Panc1 (cell line): ENCODE measurements around the gene AHI1. TPM values are rescaled to one million over a fixed set of nuclear protein-coding genes. Genes with fewer than 3 reads are reported as not detected.

ENCODE experiments used
- ATAC-seq: fragments of 200-7000 bp; cut with Tn5 transposase; 2 replicates; pipeline ENCODE4 v1.9.1; 2020; ENCODE audit warnings: mild to moderate bottlenecking, moderate library complexity
- BruUV-seq: library from RNA; stranded (reverse); fragments of 400-500 nt; replicated peaks from 2 replicates; lab custom pipeline; 2021; lab: Mats Ljungman, UMichigan
- CTCF ChIA-PET: fragments of 300-600 bp; sonication (Branson Sonifier 250); formaldehyde crosslinking; loops from one replicate; lab custom pipeline; 2022; ENCODE audit warnings: antibody characterized with exemption; lab: Charles Lee
- POLR2A ChIA-PET: fragments of 300-600 bp; sonication (Branson Sonifier 250); formaldehyde crosslinking; loops from one replicate; lab custom pipeline; 2022; ENCODE audit warnings: antibody characterized with exemption; lab: Charles Lee
- DNase-seq: peaks from one replicate; pipeline ENCODE4 v3.0.0-alpha.2; 2010; ENCODE audit warnings: low read depth, low spot score
- H3K27ac ChIP-seq: 2 replicates; pipeline ENCODE4 v1.5.1; 2011; ENCODE audit warnings: mild to moderate bottlenecking, low read length, inconsistent platforms
- H3K27me3 ChIP-seq: fragments of 200-500 bp; sonication (Bioruptor generic); 2 replicates; pipeline ENCODE4 v1.6.0; 2014; ENCODE audit warnings: low read length, inconsistent platforms; ENCODE audit not compliant: control insufficient read depth, insufficient read depth
- H3K36me3 ChIP-seq: fragments of 200-500 bp; sonication (Bioruptor generic); 2 replicates; pipeline ENCODE4 v1.5.1; 2014; ENCODE audit warnings: inconsistent platforms, mild to moderate bottlenecking, low read length, moderate library complexity; ENCODE audit not compliant: control insufficient read depth, insufficient read depth
- H3K4me1 ChIP-seq: 2 replicates; pipeline ENCODE4 v1.5.1; 2011; ENCODE audit warnings: inconsistent platforms, mild to moderate bottlenecking, low read length, moderate library complexity; ENCODE audit not compliant: control insufficient read depth, insufficient read depth
- H3K4me3 ChIP-seq, 2 experiments: 2 replicates each; pipeline ENCODE4 v1.5.1; 2011 to 2012; ENCODE audit warnings: low read depth in 2 of 2, low read length in 2 of 2, mild to moderate bottlenecking in 2 of 2, inconsistent platforms in 1 of 2, moderate library complexity in 1 of 2
- H3K9me3 ChIP-seq: fragments of 200-500 bp; sonication (Bioruptor generic); 2 replicates; pipeline ENCODE4 v1.5.1; 2014; ENCODE audit warnings: low read depth, mild to moderate bottlenecking, inconsistent platforms, low read length, moderate library complexity; ENCODE audit not compliant: control insufficient read depth, insufficient read depth
- POLR2AphosphoS5 ChIP-seq: IDR thresholded peaks from 2 replicates; pipeline ENCODE4 v1.6.1; 2012; ENCODE audit warnings: mild to moderate bottlenecking, low read depth, low read length, moderate library complexity
- SIN3A ChIP-seq: IDR thresholded peaks from 2 replicates; pipeline ENCODE4 v1.6.1; 2012; ENCODE audit warnings: low read depth, mild to moderate bottlenecking, low read length, moderate library complexity, borderline replicate concordance; ENCODE audit not compliant: insufficient read depth
- TCF7L2 ChIP-seq: IDR thresholded peaks from 2 replicates; pipeline ENCODE4 v1.6.1; 2011; ENCODE audit warnings: mild to moderate bottlenecking, low read depth, low read length, inconsistent platforms
- in situ Hi-C: cut with HindIII; loops from 2 replicates; pipeline ENCODE4 v1.10.0; 2016; ENCODE audit warnings: low sequenced_read_pairs, low pct_unique_long_range_greater_than_20kb
- intact Hi-C: fragments of 100-400 bp; cut with micrococcal nuclease; formaldehyde crosslinking; loops from one replicate; pipeline ENCODE4 v1.10.0; 2022; ENCODE audit not compliant: unreplicated experiment
- total RNA-seq: library from RNA; stranded (reverse); gene quantifications from one replicate; pipeline ENCODE4 v1.2.1, GENCODE V29; 2021; ENCODE audit not compliant: unreplicated experiment
- TF ChIP-seq, protein P1 (sequence below), 2 experiments: IDR thresholded peaks; 2 replicates each; pipeline ENCODE4 v1.6.1; 2011 to 2012; ENCODE audit warnings: low read depth in 2 of 2, control low read depth in 1 of 2, low read length in 1 of 2, mild to moderate bottlenecking in 1 of 2, moderate library complexity in 1 of 2; ENCODE audit not compliant: insufficient read depth in 1 of 2
- TF ChIP-seq, protein P2 (sequence below): fragments of 450-650 bp; IDR thresholded peaks from 2 replicates; pipeline ENCODE4 v1.5.1; 2017; ENCODE audit warnings: mild to moderate bottlenecking

The AHI1 gene
- total RNA-seq, 1 experiment from 2014 or later: 22.3 TPM

GRCh38 chr6:135306166-135306565 lies 191.4 kb downstream of the AHI1 start:
- no peak overlapping the region for H3K27ac ChIP-seq
- ATAC-seq (no peak), DNase-seq (no peak)
- intact Hi-C loops: no loop called here
- no peaks in the 10 kb centered on the region for H3K9me3 ChIP-seq
- in situ Hi-C loops: no loop called here
- no peak overlapping the region for H3K4me3 ChIP-seq
- H3K36me3 ChIP-seq: no peaks in the 10 kb centered on the region; the same call in 1 of the 2 replicates
- ChIA-PET CTCF (no interaction called here), POLR2A (no interaction called here)
- no TSS peak for BruUV-seq
- no peaks in the 10 kb centered on the region for H3K4me1 ChIP-seq
- TF ChIP-seq, protein P1, sequence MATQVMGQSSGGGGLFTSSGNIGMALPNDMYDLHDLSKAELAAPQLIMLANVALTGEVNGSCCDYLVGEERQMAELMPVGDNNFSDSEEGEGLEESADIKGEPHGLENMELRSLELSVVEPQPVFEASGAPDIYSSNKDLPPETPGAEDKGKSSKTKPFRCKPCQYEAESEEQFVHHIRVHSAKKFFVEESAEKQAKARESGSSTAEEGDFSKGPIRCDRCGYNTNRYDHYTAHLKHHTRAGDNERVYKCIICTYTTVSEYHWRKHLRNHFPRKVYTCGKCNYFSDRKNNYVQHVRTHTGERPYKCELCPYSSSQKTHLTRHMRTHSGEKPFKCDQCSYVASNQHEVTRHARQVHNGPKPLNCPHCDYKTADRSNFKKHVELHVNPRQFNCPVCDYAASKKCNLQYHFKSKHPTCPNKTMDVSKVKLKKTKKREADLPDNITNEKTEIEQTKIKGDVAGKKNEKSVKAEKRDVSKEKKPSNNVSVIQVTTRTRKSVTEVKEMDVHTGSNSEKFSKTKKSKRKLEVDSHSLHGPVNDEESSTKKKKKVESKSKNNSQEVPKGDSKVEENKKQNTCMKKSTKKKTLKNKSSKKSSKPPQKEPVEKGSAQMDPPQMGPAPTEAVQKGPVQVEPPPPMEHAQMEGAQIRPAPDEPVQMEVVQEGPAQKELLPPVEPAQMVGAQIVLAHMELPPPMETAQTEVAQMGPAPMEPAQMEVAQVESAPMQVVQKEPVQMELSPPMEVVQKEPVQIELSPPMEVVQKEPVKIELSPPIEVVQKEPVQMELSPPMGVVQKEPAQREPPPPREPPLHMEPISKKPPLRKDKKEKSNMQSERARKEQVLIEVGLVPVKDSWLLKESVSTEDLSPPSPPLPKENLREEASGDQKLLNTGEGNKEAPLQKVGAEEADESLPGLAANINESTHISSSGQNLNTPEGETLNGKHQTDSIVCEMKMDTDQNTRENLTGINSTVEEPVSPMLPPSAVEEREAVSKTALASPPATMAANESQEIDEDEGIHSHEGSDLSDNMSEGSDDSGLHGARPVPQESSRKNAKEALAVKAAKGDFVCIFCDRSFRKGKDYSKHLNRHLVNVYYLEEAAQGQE (IDR thresholded peaks at IDR 0.05; ENCODE audit: insufficient read depth in 1 of 2, low read depth in 2 of 2, low read length in 1 of 2): no peak
- no peak for TF ChIP-seq SIN3A
- TF ChIP-seq POLR2AphosphoS5: no peak
- TF ChIP-seq, protein P2, sequence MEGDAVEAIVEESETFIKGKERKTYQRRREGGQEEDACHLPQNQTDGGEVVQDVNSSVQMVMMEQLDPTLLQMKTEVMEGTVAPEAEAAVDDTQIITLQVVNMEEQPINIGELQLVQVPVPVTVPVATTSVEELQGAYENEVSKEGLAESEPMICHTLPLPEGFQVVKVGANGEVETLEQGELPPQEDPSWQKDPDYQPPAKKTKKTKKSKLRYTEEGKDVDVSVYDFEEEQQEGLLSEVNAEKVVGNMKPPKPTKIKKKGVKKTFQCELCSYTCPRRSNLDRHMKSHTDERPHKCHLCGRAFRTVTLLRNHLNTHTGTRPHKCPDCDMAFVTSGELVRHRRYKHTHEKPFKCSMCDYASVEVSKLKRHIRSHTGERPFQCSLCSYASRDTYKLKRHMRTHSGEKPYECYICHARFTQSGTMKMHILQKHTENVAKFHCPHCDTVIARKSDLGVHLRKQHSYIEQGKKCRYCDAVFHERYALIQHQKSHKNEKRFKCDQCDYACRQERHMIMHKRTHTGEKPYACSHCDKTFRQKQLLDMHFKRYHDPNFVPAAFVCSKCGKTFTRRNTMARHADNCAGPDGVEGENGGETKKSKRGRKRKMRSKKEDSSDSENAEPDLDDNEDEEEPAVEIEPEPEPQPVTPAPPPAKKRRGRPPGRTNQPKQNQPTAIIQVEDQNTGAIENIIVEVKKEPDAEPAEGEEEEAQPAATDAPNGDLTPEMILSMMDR: no peak
- TF ChIP-seq TCF7L2: no peak
- H3K27me3 ChIP-seq: no peaks in the 10 kb centered on the region

DNA sequence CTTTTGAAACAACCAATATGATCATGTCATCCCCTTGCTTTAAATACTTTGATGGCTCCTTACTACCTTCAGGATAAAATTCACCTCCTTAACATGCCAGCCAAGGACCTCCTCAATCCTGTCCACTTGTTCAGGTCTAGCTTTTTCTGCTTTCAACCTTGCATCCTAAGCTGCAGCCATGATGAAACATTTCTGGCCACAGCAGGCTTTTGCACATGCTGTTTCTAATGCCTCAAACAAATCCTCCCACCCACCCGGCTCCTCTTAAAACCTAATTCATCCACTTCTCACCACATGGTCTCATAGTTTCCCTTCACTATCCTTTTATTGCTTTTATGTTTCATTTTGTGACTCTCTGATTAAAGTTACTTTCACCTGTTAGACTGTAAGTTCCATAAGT lies 191.9 kb downstream of the AHI1 start:
- ATAC-seq (no peak), DNase-seq (no peak)
- H3K27me3 ChIP-seq: no peaks in the 10 kb centered on the region
- intact Hi-C loops: no loop called here
- H3K36me3 ChIP-seq: no peaks in the 10 kb centered on the region; the same call in 1 of the 2 replicates
- POLR2A ChIA-PET: no interaction called here
- H3K9me3 ChIP-seq: no peaks in the 10 kb centered on the region
- TF ChIP-seq TCF7L2 (no peak), POLR2AphosphoS5 (no peak), SIN3A (no peak)
- TF ChIP-seq, protein P1 (IDR thresholded peaks at IDR 0.05; ENCODE audit: insufficient read depth in 1 of 2, low read depth in 2 of 2, low read length in 1 of 2): no peak
- TF ChIP-seq, protein P2: no peak
- in situ Hi-C loops: no loop called here
- H3K4me1 ChIP-seq: no peaks in the 10 kb centered on the region
- H3K27ac ChIP-seq: no peak overlapping the region
- H3K4me3 ChIP-seq: no peak overlapping the region
- CTCF ChIA-PET: no interaction called here
- no TSS peak for BruUV-seq
